ENCODE results near the gene POFUT1. TPM values are rescaled to one million over a fixed set of nuclear protein-coding genes. Genes with fewer than 3 reads are reported as not detected.
A peak's percentile ranks its signal among the peaks of the same experiment; 100 is the strongest.

The POFUT1 gene
- total RNA-seq (2021) (38.1 and 51.3 TPM in 2 replicates), Bru-seq, nascent RNA (percentile 75 among the genes with signal in this experiment), BruChase-seq, experiment 1, labeled RNA remaining after a 2-hour chase (percentile 74 among the genes with signal in this experiment), BruChase-seq, experiment 2, labeled RNA remaining after a 6-hour chase (percentile 89 among the genes with signal in this experiment)
- long read RNA-seq, full-length matches to known transcripts, result 35 of 56 reads
- long read RNA-seq, partial matches to known transcripts, result 5 of 56 reads
- long read RNA-seq, other reads (novel, unspliced or antisense), result 16 of 56 reads

GRCh38 chr20:32207626-32208498 is at the start of gene POFUT1, which contains the start of gene PLAGL2:
POFUT1 (plus strand) TSS chr20:32207880; CDS start chr20:32207942, 62 bp downstream.
PLAGL2 (minus strand) TSS chr20:32207743; CDS start chr20:32202178, 5,565 bp downstream.
- TSS peak; percentile 65 for BruUV-seq (replicated peaks)
- Histone ChIP-seq H3F3A (ENCODE audit: insufficient read depth, low read depth) (peaks cover 15% of the 10 kb centered on the region; the same call in 1 of the 2 replicates), H3K27ac (peak within 1 kb of the TSS; percentile 35; the same call in 1 of the 2 replicates), H4K20me1 (ENCODE audit: insufficient read depth) (peaks cover 23% of the 10 kb centered on the region), H3K4me2 (peak within 1 kb of the TSS; percentile 99), H3K9me2 (ENCODE audit: insufficient read depth) (no peaks in the 10 kb centered on the region), H3K79me2 (ENCODE audit: low read depth) (peaks cover 71% of the 10 kb centered on the region), H3K4me3 (peak within 1 kb of the TSS; percentile 95), H3K4me1 (replicated peaks; ENCODE audit: insufficient read depth) (peaks cover 41% of the 10 kb centered on the region), H3K36me3 (ENCODE audit: low read depth) (peaks cover 11% of the 10 kb centered on the region; the same call in 1 of the 2 replicates), H3K9me3 (ENCODE audit: insufficient read depth, low read depth) (no peaks in the 10 kb centered on the region), H2AFZ (peak within 1 kb of the TSS; percentile 100), H3K27me3 (ENCODE audit: insufficient read depth, low read depth) (no peaks in the 10 kb centered on the region)
- TF ChIP-seq EZH2 (IDR thresholded peaks at IDR 0.05; ENCODE audit: low read depth) (no peak), CTCF (conservative IDR thresholded peaks at IDR 0.05) (no peak; the same call in 1 of the 2 replicates)
- ChIA-PET CTCF (no interaction called here), POLR2A (ENCODE audit: unreplicated experiment) (no interaction called here)
- intact Hi-C loops (cut with micrococcal nuclease; ENCODE audit: unreplicated experiment), result loop anchor here (2.0 to 5.0 kb wide), 3 partner anchors 69 to 151 kb away; partner anchors contain the start of genes ASXL1 and KIF3B
- peak; percentile 56 to 94 for DNase-seq

DNA sequence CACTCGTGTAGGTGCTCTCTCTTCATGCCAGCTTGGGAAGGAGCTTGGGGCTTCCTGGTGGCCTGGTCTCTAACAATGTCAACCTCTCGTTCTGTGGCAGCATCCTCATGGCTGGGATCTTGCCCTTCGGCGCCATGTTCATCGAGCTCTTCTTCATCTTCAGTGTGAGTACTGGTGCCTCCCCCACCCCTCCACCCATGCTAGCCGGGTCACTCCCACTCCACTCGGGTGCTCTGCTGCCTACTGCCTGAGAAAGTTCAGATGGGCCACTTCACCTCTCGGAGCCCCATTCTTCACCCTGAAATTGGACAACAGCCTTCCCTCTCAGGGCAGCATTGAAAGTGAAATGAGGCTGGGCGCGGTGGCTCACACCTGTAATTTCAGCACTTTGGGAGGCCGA is 49.3 kb upstream of the POFUT1 start:
- intact Hi-C loops (cut with micrococcal nuclease; ENCODE audit: unreplicated experiment), result loop anchor here (5.0 kb wide), 1 partner anchor 364 kb away; no protein-coding TSS in a partner anchor
- Histone ChIP-seq H3F3A (ENCODE audit: insufficient read depth, low read depth) (peaks cover 7% of the 10 kb centered on the region; the same call in 1 of the 2 replicates), H3K4me3 (no peak overlapping the region), H4K20me1 (ENCODE audit: insufficient read depth) (no peaks in the 10 kb centered on the region), H3K79me2 (ENCODE audit: low read depth) (no peaks in the 10 kb centered on the region), H3K4me1 (replicated peaks; ENCODE audit: insufficient read depth) (no peaks in the 10 kb centered on the region), H3K9me2 (ENCODE audit: insufficient read depth) (no peaks in the 10 kb centered on the region), H3K36me3 (ENCODE audit: low read depth) (peaks cover 25% of the 10 kb centered on the region), H3K27ac (no peak overlapping the region), H3K4me2 (no peak overlapping the region), H3K9me3 (ENCODE audit: insufficient read depth, low read depth) (no peaks in the 10 kb centered on the region), H3K27me3 (ENCODE audit: insufficient read depth, low read depth) (no peaks in the 10 kb centered on the region), H2AFZ (no peak overlapping the region)
- ChIA-PET POLR2A (ENCODE audit: unreplicated experiment) (no interaction called here), CTCF (no interaction called here)
- no TSS peak for BruUV-seq (replicated peaks)
- no peak for TF ChIP-seq EZH2 (IDR thresholded peaks at IDR 0.05; ENCODE audit: low read depth)
- no peak for TF ChIP-seq CTCF (conservative IDR thresholded peaks at IDR 0.05)
- no peak for DNase-seq

- Histone ChIP-seq H3K4me1 (replicated peaks; ENCODE audit: insufficient read depth) (no peaks in the 10 kb centered on the region), H3F3A (ENCODE audit: insufficient read depth, low read depth) (peaks cover 7% of the 10 kb centered on the region; the same call in 1 of the 2 replicates), H3K36me3 (ENCODE audit: low read depth) (peaks cover 25% of the 10 kb centered on the region), H3K9me2 (ENCODE audit: insufficient read depth) (no peaks in the 10 kb centered on the region), H3K79me2 (ENCODE audit: low read depth) (no peaks in the 10 kb centered on the region), H3K4me2 (no peak overlapping the region), H3K4me3 (no peak overlapping the region), H2AFZ (no peak overlapping the region), H3K27me3 (ENCODE audit: insufficient read depth, low read depth) (no peaks in the 10 kb centered on the region), H3K27ac (no peak overlapping the region), H3K9me3 (ENCODE audit: insufficient read depth, low read depth) (no peaks in the 10 kb centered on the region), H4K20me1 (ENCODE audit: insufficient read depth) (no peaks in the 10 kb centered on the region)
- no peak for DNase-seq
- ChIA-PET POLR2A (ENCODE audit: unreplicated experiment) (no interaction called here), CTCF (no interaction called here)
- TF ChIP-seq CTCF (conservative IDR thresholded peaks at IDR 0.05), result no peak
- TF ChIP-seq EZH2 (IDR thresholded peaks at IDR 0.05; ENCODE audit: low read depth), result no peak
- intact Hi-C loops (cut with micrococcal nuclease; ENCODE audit: unreplicated experiment), result loop anchor here (5.0 kb wide), 1 partner anchor 363 kb away; no protein-coding TSS in a partner anchor
- no TSS peak for BruUV-seq (replicated peaks)
These were observed 48.6 kb upstream of the POFUT1 start for GRCh38 chr20:32158943-32159660.

All from PC-9 (cell line).